Fibroblast of skin of left quadriceps (primary cell): ENCODE data around the gene ABHD11.
"Not testable (repeated sequence)": the region's sequence is repeated elsewhere in the genome, so short reads cannot be mapped to it uniquely, and the experiment has no call there.

ENCODE experiments used
- DNase-seq, 2 experiments: peaks; one replicate each; pipeline ENCODE4 v3.0.0-alpha.2; 2013; ENCODE audit warnings: low read depth in 2 of 2

ABHD11 gene

GRCh38 chr7:73742753-73743641 lies 4.4 kb upstream of the ABHD11 start:
- no peak for DNase-seq

GRCh38 chr7:73742338-73742752 lies 3.7 kb upstream of the ABHD11 start:
- no peak for DNase-seq

- no peak for DNase-seq
Measured at GRCh38 chr7:73741600-73741999, 3.0 kb upstream of the ABHD11 start.

- DNase-seq: no peak
Measured at GRCh38 chr7:73740771-73741170, 2.2 kb upstream of the ABHD11 start.

- no peak for DNase-seq
Measured at GRCh38 chr7:73740212-73740611, 1.6 kb upstream of the ABHD11 start.

GRCh38 chr7:73739387-73739767 lies 775 bp upstream of the ABHD11 start:
- DNase-seq: no peak

- no peak for DNase-seq
Measured at GRCh38 chr7:73738220-73738611, 386 bp downstream of the ABHD11 start.

GRCh38 chr7:73737491-73738219 lies 947 bp downstream of the ABHD11 start:
- no peak for DNase-seq

GRCh38 chr7:73736885-73737284 lies 1.7 kb downstream of the ABHD11 start:
- no peak for DNase-seq

- DNase-seq: no peak
Measured at GRCh38 chr7:73735528-73735905, 3.1 kb downstream of the ABHD11 start.

- peak; percentile 49 to 52 for DNase-seq
Measured at GRCh38 chr7:73734619-73735527, 3.7 kb downstream of the ABHD11 start.

GRCh38 chr7:73732397-73732796 lies 6.2 kb downstream of the ABHD11 start:
- DNase-seq: no peak

- DNase-seq: no peak
Measured at GRCh38 chr7:73730485-73730884, 8.1 kb downstream of the ABHD11 start.

GRCh38 chr7:73728551-73728950 lies 10.1 kb downstream of the ABHD11 start:
- DNase-seq: no peak

- no peak for DNase-seq
Measured at GRCh38 chr7:73727952-73728351, 10.7 kb downstream of the ABHD11 start.

- no peak for DNase-seq
Measured at GRCh38 chr7:73726083-73726466, 12.5 kb downstream of the ABHD11 start.

- DNase-seq: no peak
Measured at GRCh38 chr7:73723813-73724212, 14.8 kb downstream of the ABHD11 start.

- no peak for DNase-seq
Measured at GRCh38 chr7:73722785-73723184, 15.8 kb downstream of the ABHD11 start.

- not testable (repeated sequence) for DNase-seq
Measured at GRCh38 chr7:73722182-73722581, 16.4 kb downstream of the ABHD11 start.

- DNase-seq: no peak
Measured at GRCh38 chr7:73721377-73721817, 17.2 kb downstream of the ABHD11 start.

- not testable (repeated sequence) for DNase-seq
Measured at GRCh38 chr7:73720443-73720842, 18.2 kb downstream of the ABHD11 start.

GRCh38 chr7:73719806-73720169 lies 18.8 kb downstream of the ABHD11 start:
- no peak for DNase-seq
